ENCODE measurements around the gene CALML4.

Gene CALML4

GRCh38 chr15:68143785-68144184, 61.3 kb downstream of the CALML4 start:
- no peak for DNase-seq (ENCODE audit: low read depth in 3 of 3)

- no peak for DNase-seq (ENCODE audit: low read depth in 3 of 3)
Observed at GRCh38 chr15:68143129-68143528, 62.0 kb downstream of the CALML4 start.

All from stimulated activated CD4-positive, alpha-beta T cell treated with anti-CD3 and anti-CD28 coated beads, TNF-alpha, amount 100 ng/mL, for 48 hours (primary cell).